Left lung (tissue), 10 donors: ENCODE results near the gene C1QC. TPM values are rescaled to one million over a fixed set of nuclear protein-coding genes. Genes with fewer than 3 reads are reported as not detected.
"Not testable (repeated sequence)": the region's sequence is repeated elsewhere in the genome, so short reads cannot be mapped to it uniquely, and the experiment has no call there.

Experiments
- ATAC-seq: fragments of 200-7000 bp; cut with Tn5 transposase; one replicate; pipeline ENCODE4 v1.9.1; 2020; ENCODE audit warnings: moderate library complexity
- DNase-seq, 4 donors: peaks; one replicate each; pipeline ENCODE4 v3.0.0-alpha.2; 2013 to 2020
- H3K27ac ChIP-seq, 2 donors: fragments of 200-600 bp; sonication (generic) in 1 of 2; one replicate each; pipeline versions ENCODE4 v1.5.0 to v1.8.0; 2020 to 2021
- H3K27me3 ChIP-seq, 2 donors: fragments of 200-600 bp; sonication (generic) in 1 of 2; one replicate each; pipeline versions ENCODE4 v1.5.0 to v1.8.0; 2020 to 2021
- H3K36me3 ChIP-seq, 2 donors: fragments of 200-600 bp; sonication (generic) in 1 of 2; one replicate each; pipeline versions ENCODE4 v1.5.0 to v1.8.0; 2020 to 2021
- H3K4me1 ChIP-seq, 2 donors: fragments of 200-600 bp; one replicate each; pipeline ENCODE4 v1.8.0; 2021
- H3K4me3 ChIP-seq, 2 donors: fragments of 200-600 bp; sonication (generic) in 1 of 2; one replicate each; pipeline versions ENCODE4 v1.5.0 to v1.8.0; 2020 to 2021; ENCODE audit warnings: mild to moderate bottlenecking in 1 of 2
- H3K9me3 ChIP-seq, 2 donors: fragments of 200-600 bp; sonication (generic) in 1 of 2; one replicate each; pipeline versions ENCODE4 v1.5.0 to v1.8.0; 2020 to 2021
- CTCF ChIP-seq, 2 donors: fragments of 200-600 bp; sonication (generic) in 1 of 2; IDR thresholded peaks; one replicate each; pipeline versions ENCODE4 v1.5.0 to v1.8.0; 2021; ENCODE audit warnings: antibody characterized with exemption in 2 of 2
- intact Hi-C, 2 donors: fragments of 100-400 bp; cut with DNase I; formaldehyde crosslinking; loops; one replicate each; pipeline versions ENCODE4 v1.11.2 to v1.14.2; 2022
- polyA plus RNA-seq, 6 donors: library from polyadenylated mRNA; unstranded; fragments of 120-200 nt; gene quantifications; one replicate each; pipeline ENCODE4 v1.2.1, GENCODE V29; 2013; ENCODE audit not compliant: insufficient read length in 6 of 6
- total RNA-seq, 2 donors: library from RNA; stranded (reverse); fragmentation: NEBNext Ultra II Directional; extraction: Animal tissue kit (Norgen Biotek cat#: 25700); gene quantifications; one replicate each; pipeline ENCODE4 v1.2.1, GENCODE V29; 2021
- donor health status: DM: no; HTN: yes; CAD: no.
- donor health status: DM: no; HTN: no; CAD: no.

Gene C1QC
- total and polyA plus RNA-seq, 8 donors, result 21.3 to 577 (median 26.1) TPM

- DNase-seq (no peak), ATAC-seq (no peak)
- no peaks in the 10 kb centered on the region for H3K4me1 ChIP-seq
- no peaks in the 10 kb centered on the region for H3K9me3 ChIP-seq
- intact Hi-C loops, result loop anchor here in 1 of 2 donors (10.0 kb wide), 1 partner anchor 250 kb away; no protein-coding TSS in a partner anchor
- no peak overlapping the region for H3K27ac ChIP-seq
- peaks cover 0 to 82% of the 10 kb centered on the region in 2 donors for H3K27me3 ChIP-seq
- no peak overlapping the region for H3K4me3 ChIP-seq
- H3K36me3 ChIP-seq, result no peaks in the 10 kb centered on the region
- TF ChIP-seq CTCF (IDR thresholded peaks at IDR 0.05), result no peak
Observed at GRCh38 chr1:22674410-22674749, 30.9 kb downstream of the C1QC start.

DNA sequence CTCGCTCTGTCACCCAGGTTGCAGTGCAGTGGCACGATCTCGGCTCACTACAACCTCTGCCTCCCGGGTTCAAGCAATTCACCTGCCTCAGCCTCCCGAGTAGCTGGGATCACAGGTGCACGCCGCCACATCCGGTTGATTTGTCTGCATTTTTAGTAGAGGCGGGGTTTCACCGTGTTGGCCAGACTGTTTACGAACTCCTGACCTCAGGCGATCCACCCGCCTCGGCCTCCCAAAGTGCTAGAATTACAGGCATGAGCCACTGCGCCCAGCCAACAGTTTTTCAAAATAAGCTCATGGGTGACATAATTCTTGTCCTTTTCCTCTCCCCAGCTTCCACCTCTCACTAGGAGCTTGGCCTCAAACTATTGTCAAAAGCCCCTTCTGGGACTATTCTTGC, 32.7 kb downstream of the C1QC start:
- intact Hi-C loops, result loop anchor here in 1 of 2 donors (10.0 kb wide), 1 partner anchor 249 kb away; no protein-coding TSS in a partner anchor
- not testable (repeated sequence) for ATAC-seq, H3K4me3 ChIP-seq, H3K4me1 ChIP-seq, H3K9me3 ChIP-seq, DNase-seq, H3K27ac ChIP-seq, H3K36me3 ChIP-seq
- peaks cover 0 to 67% of the 10 kb centered on the region in 2 donors for H3K27me3 ChIP-seq

- intact Hi-C loops, result loop anchor here in 1 of 2 donors (10.0 kb wide), 1 partner anchor 248 kb away; no protein-coding TSS in a partner anchor
- ATAC-seq (no peak), DNase-seq (no peak)
- no peak for TF ChIP-seq CTCF (IDR thresholded peaks at IDR 0.05)
- Histone ChIP-seq H3K9me3 (no peaks in the 10 kb centered on the region), H3K27ac (no peak overlapping the region), H3K4me3 (no peak overlapping the region), H3K36me3 (no peaks in the 10 kb centered on the region), H3K27me3 (peaks cover 0 to 62% of the 10 kb centered on the region in 2 donors), H3K4me1 (no peaks in the 10 kb centered on the region)
Observed at GRCh38 chr1:22676916-22677583, 33.6 kb downstream of the C1QC start.

DNA sequence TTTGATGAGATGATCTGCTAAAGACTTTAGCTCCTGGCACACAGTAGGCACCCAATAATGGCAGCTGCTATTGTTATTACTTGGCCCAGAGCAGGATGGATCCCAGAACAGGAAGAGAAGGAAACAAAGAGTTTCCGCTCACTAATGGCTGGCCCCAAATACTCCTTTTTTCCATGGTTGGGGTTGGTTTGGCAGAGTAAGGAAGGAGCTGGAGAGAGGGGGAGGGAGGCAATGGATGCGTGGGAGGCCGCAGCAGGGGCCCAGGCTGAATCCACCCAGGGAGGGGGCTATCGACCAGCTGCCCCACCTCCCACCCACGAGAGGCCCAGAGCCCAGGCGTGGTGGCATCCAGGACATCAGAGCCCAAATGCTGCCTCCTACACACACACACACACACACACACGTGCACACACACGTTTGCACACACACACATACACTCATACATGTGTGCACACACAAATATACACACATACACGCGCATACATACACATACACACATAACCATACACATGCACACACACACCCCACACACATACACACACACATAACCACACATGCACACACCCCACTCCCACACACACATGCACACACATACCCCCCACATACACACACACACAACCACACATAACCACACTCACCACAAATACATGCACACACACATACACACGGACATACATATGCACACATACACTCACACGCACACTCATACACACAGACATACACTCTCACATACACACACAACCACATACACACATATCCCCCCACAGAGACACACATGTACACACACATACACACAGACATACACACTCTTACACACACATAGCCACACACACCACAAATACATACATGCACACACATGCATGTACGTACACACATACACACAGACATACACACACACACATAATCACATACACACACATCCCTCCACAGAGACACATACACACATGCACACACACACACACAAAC, 34.8 kb downstream of the C1QC start:
- intact Hi-C loops, result loop anchor here in 1 of 2 donors (10.0 kb wide), 1 partner anchor 247 kb away; no protein-coding TSS in a partner anchor
- H3K9me3 ChIP-seq, result no peaks in the 10 kb centered on the region
- no peak overlapping the region for H3K27ac ChIP-seq
- no peaks in the 10 kb centered on the region for H3K4me1 ChIP-seq
- ATAC-seq (no peak), DNase-seq (no peak)
- H3K36me3 ChIP-seq, result no peaks in the 10 kb centered on the region
- no peak overlapping the region for H3K4me3 ChIP-seq
- TF ChIP-seq CTCF (IDR thresholded peaks at IDR 0.05), result no peak
- peaks cover 0 to 54% of the 10 kb centered on the region in 2 donors for H3K27me3 ChIP-seq

DNA sequence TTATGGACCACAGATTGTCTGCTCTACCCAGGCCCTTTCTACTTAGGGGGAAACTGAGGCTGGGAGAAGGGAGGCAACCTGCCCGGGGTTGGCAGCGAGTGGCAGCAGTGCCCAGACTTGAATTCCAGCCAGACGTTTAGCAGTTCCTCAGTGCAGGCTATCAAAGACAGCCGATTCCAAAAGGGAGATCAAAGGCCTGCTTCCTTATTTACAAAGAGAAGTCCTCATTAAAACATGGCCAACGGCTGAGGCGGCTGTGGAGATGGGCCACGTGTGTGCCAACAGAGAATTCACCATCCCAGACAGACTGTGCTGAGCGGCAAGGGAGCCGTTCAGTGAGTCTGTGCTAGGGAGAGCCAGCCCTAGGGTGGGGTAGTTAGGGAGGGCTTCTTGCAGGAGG, 37.3 kb downstream of the C1QC start:
- no peak for ATAC-seq
- Histone ChIP-seq H3K27me3 (peaks cover 0 to 47% of the 10 kb centered on the region in 2 donors), H3K36me3 (no peaks in the 10 kb centered on the region), H3K4me3 (no peak overlapping the region), H3K4me1 (no peaks in the 10 kb centered on the region), H3K9me3 (no peaks in the 10 kb centered on the region), H3K27ac (no peak overlapping the region)
- DNase-seq, result no peak
- no peak for TF ChIP-seq CTCF (IDR thresholded peaks at IDR 0.05)
- intact Hi-C loops, result no loop called here
